Iris pigment epithelial cell (primary cell): ENCODE data around the gene FRK.

Experiments used
- DNase-seq: peaks from one replicate; pipeline ENCODE4 v3.0.0-alpha.2; 2011; ENCODE audit warnings: low read depth

Gene FRK

GRCh38 chr6:116035616-116036015, 25.1 kb downstream of the FRK start:
- no peak for DNase-seq

GRCh38 chr6:116034327-116034726, 26.4 kb downstream of the FRK start:
- DNase-seq, result peak; percentile 70

GRCh38 chr6:116033687-116034303, 26.9 kb downstream of the FRK start:
- no peak for DNase-seq

GRCh38 chr6:116030770-116031169, 29.9 kb downstream of the FRK start:
- DNase-seq, result no peak

- no peak for DNase-seq
Observed at GRCh38 chr6:116029535-116029934, 31.2 kb downstream of the FRK start.

- no peak for DNase-seq
Observed at GRCh38 chr6:116028233-116028632, 32.5 kb downstream of the FRK start.

- DNase-seq, result no peak
Observed at GRCh38 chr6:116027801-116028200, 32.9 kb downstream of the FRK start.

- no peak for DNase-seq
Observed at GRCh38 chr6:116025405-116025804, 35.3 kb downstream of the FRK start.

GRCh38 chr6:116022841-116023445, 37.7 kb downstream of the FRK start:
- DNase-seq, result no peak

GRCh38 chr6:116020738-116021137, 40.0 kb downstream of the FRK start:
- no peak for DNase-seq

- no peak for DNase-seq
Observed at GRCh38 chr6:116019428-116019827, 41.3 kb downstream of the FRK start.

GRCh38 chr6:116018976-116019375, 41.7 kb downstream of the FRK start:
- no peak for DNase-seq

- DNase-seq, result no peak
Observed at GRCh38 chr6:116017546-116018295, 43.0 kb downstream of the FRK start.

GRCh38 chr6:116016846-116017545, 43.7 kb downstream of the FRK start:
- DNase-seq, result no peak

- no peak for DNase-seq
Observed at GRCh38 chr6:116015983-116016382, 44.7 kb downstream of the FRK start.

GRCh38 chr6:116015561-116015960, 45.1 kb downstream of the FRK start:
- DNase-seq, result no peak

- peak; percentile 32 for DNase-seq
Observed at GRCh38 chr6:116012951-116013350, 47.7 kb downstream of the FRK start.

GRCh38 chr6:116012471-116012949, 48.2 kb downstream of the FRK start:
- DNase-seq, result peak; percentile 78

GRCh38 chr6:116011520-116011919, 49.2 kb downstream of the FRK start:
- DNase-seq, result no peak

GRCh38 chr6:116010790-116011401, 49.8 kb downstream of the FRK start:
- DNase-seq, result peak; percentile 75

GRCh38 chr6:116010386-116010785, 50.3 kb downstream of the FRK start:
- no peak for DNase-seq
